Measurements from ENCODE around the gene ATP11B.
"Not testable (repeated sequence)": the region's sequence is repeated elsewhere in the genome, so short reads cannot be mapped to it uniquely, and the experiment has no call there.

ATP11B gene

GRCh38 chr3:182794455-182795388 lies 1.4 kb downstream of the ATP11B start:
- no peak for DNase-seq (ENCODE audit: insufficient read length, low spot score)

GRCh38 chr3:182795389-182795782 lies 2.1 kb downstream of the ATP11B start:
- DNase-seq (ENCODE audit: insufficient read length, low spot score) (peak; percentile 27), FAIRE-seq (no peak)

More at GRCh38 chr3:182794455-182795388, 1.4 kb downstream of the ATP11B start:
- no peak for FAIRE-seq

GRCh38 chr3:182796310-182796709 lies 3.0 kb downstream of the ATP11B start:
- no peak for FAIRE-seq
- DNase-seq (ENCODE audit: insufficient read length, low spot score), result no peak

GRCh38 chr3:182797876-182798275 lies 4.6 kb downstream of the ATP11B start:
- DNase-seq (ENCODE audit: insufficient read length, low spot score) (no peak), FAIRE-seq (no peak)

- not testable (repeated sequence) for FAIRE-seq; DNase-seq (ENCODE audit: insufficient read length, low spot score)
Measured at GRCh38 chr3:182799143-182799542, 5.8 kb downstream of the ATP11B start.

GRCh38 chr3:182800508-182800907 lies 7.2 kb downstream of the ATP11B start:
- FAIRE-seq (no peak), DNase-seq (ENCODE audit: insufficient read length, low spot score) (no peak)

GRCh38 chr3:182802413-182803390 lies 9.4 kb downstream of the ATP11B start:
- FAIRE-seq (no peak), DNase-seq (ENCODE audit: insufficient read length, low spot score) (no peak)

- DNase-seq (ENCODE audit: insufficient read length, low spot score) (no peak), FAIRE-seq (no peak)
Measured at GRCh38 chr3:182803596-182803995, 10.3 kb downstream of the ATP11B start.

GRCh38 chr3:182807061-182807460 lies 13.8 kb downstream of the ATP11B start:
- FAIRE-seq (no peak), DNase-seq (ENCODE audit: insufficient read length, low spot score) (no peak)

- no peak for FAIRE-seq
Measured at GRCh38 chr3:182808041-182808770, 14.9 kb downstream of the ATP11B start.

GRCh38 chr3:182809531-182809930 lies 16.2 kb downstream of the ATP11B start:
- DNase-seq (ENCODE audit: insufficient read length, low spot score), result no peak
- no peak for FAIRE-seq

More at GRCh38 chr3:182808041-182808770, 14.9 kb downstream of the ATP11B start:
- DNase-seq (ENCODE audit: insufficient read length, low spot score), result no peak

- FAIRE-seq (no peak), DNase-seq (ENCODE audit: insufficient read length, low spot score) (no peak)
Measured at GRCh38 chr3:182810574-182811268, 17.4 kb downstream of the ATP11B start.

- FAIRE-seq (no peak), DNase-seq (ENCODE audit: insufficient read length, low spot score) (no peak)
Measured at GRCh38 chr3:182811269-182811596, 17.9 kb downstream of the ATP11B start.

- DNase-seq (ENCODE audit: insufficient read length, low spot score), result no peak
- FAIRE-seq, result no peak
Measured at GRCh38 chr3:182812123-182812522, 18.8 kb downstream of the ATP11B start.

GRCh38 chr3:182814419-182815062 lies 21.2 kb downstream of the ATP11B start:
- DNase-seq (ENCODE audit: insufficient read length, low spot score), result no peak
- FAIRE-seq, result no peak

GRCh38 chr3:182816181-182816580 lies 22.9 kb downstream of the ATP11B start:
- DNase-seq (ENCODE audit: insufficient read length, low spot score), result no peak
- no peak for FAIRE-seq

GRCh38 chr3:182818296-182818978 lies 25.1 kb downstream of the ATP11B start:
- DNase-seq (ENCODE audit: insufficient read length, low spot score) (no peak), FAIRE-seq (no peak)

GRCh38 chr3:182821221-182821981 lies 28.1 kb downstream of the ATP11B start:
- FAIRE-seq (no peak), DNase-seq (ENCODE audit: insufficient read length, low spot score) (no peak)

Measured in HTR-8/SVneo (cell line).